Adipose tissue (tissue), 3 donors: ENCODE measurements around the gene SLC7A1. TPM values are rescaled to one million over a fixed set of nuclear protein-coding genes. Genes with fewer than 3 reads are reported as not detected.

Experiments used
- H3K27ac ChIP-seq: one replicate; pipeline ENCODE4 v1.5.1; 2013; ENCODE audit warnings: low read depth, low read length
- WGBS, 3 donors: extraction: QIAGEN DNeasy Blood & Tissue Kit; methylation state at CpG; one replicate each; pipeline ENCODE4 v1.1.7; 2013; 5-methylcytosine and 5-hydroxymethylcytosine counted together
- polyA plus RNA-seq, 3 donors: library from polyadenylated mRNA; stranded (reverse); fragments of 200-250 nt; gene quantifications; one replicate each; pipeline ENCODE4 v1.2.3, GENCODE V29; 2013
- donor health status: healthy with polysubstance abuse.
- donor health status: Bipolar disorder and iron deficiency.
- donor health status: healthy.

Gene SLC7A1
- polyA plus RNA-seq, 3 donors, result 4.4 to 14.4 (median 10.8) TPM

DNA sequence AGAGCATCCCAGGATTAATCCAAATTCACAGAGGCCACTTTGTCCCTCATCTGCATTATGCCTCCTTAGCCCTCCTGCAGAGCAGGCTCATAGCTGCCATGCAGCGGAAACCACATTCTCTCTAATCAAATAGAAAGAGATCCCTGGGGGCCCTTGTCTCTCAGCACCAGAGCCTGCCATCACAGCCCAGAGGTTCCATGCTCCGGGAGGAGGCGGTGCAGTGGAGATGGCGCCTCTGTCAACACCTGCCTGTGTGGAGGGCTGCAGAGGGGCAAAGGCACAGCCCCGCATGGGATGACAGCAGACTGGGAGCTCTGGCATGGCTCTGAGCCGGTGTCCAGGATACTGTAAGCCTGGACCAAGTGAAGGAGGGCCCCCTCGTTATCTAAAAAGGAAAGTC, 111.3 kb downstream of the SLC7A1 start:
- no peak overlapping the region for H3K27ac ChIP-seq
- WGBS, 3 donors, result 80 to 90% (median 83%) methylated on average over 7 of the region's 7 CpGs

DNA sequence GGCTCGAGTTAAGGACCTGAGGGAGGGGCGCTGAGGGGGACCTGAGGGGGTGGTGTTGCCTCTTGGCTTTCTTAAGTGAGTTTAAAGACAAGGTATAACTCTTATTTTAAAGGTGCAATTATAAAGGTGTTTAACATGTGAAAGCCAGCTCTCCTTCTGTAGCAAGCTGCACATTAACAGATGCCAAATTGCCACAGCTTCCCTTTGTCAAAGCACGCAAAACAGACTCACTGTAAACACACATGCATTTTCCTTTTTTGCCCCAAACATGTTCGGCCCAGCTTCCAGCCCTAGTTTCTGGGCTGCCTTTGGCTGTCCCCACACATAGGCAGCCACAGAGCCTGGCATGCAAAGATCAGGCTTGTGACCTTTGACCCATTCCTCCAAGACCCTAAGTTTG, 111.9 kb downstream of the SLC7A1 start:
- 81 to 95% (median 85%) methylated on average over 4 of the region's 4 CpGs for WGBS, 3 donors
- no peak overlapping the region for H3K27ac ChIP-seq

DNA sequence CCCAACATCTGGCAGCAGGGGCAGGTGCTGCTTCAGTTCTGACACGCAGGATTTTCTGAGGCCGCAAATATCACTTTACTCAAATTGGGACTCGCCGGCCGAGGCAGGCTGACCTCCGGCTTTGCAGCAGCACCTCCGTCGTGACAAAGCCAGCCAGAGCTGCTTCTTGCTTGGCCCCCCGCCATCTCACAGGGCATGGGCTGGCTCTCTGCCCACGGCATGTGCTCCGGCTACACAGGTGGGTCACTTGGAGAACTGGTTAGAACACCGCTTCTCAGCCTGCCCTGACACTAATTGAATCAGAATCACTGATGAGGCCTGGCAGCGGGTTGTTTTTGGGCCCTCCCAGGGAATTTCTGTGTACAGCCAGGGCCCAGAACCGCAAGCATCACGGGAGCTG, 112.3 kb downstream of the SLC7A1 start:
- H3K27ac ChIP-seq, result no peak overlapping the region
- 56 to 91% (median 88%) methylated on average over 15 of the region's 15 CpGs for WGBS, 3 donors

DNA sequence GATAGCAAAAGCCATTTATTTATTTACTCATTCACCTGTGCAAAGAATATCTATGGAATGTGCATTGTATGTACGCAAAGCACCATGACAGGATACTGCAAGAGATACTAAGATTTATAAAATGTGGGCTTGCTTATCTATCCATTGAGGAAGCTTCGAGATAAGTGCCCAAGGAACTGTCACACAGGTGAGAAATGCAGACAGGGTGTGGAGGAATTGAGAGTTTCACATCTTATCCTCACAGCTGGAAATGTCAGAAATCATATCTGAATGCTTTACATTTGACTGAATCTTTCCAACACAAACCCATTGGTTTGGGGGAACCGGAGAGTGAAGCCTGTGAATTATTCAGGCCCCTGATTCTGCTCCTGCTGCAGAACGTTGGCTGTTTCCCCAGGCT, 113.0 kb downstream of the SLC7A1 start:
- 74 to 78% (median 74%) methylated on average over 4 of the region's 4 CpGs for WGBS, 3 donors

DNA sequence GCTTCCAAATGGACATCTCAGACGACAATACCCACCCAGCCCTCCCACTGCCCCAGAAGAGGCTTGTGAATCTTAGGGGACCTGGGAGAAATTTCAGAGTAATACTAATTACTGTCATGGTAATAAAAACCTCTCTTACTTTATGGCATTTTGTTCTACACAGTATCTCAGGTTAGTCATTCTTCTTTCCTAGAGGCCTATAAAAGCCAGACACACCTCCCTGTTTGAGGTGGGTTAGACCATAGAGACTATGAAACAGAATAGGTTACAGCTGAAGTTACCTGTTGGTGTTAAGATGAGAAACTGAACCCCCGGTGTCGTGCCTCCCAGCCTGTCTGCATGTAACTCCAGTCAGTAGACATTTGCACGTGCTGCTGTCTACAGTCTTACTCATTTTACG, 113.9 kb downstream of the SLC7A1 start:
- no peak overlapping the region for H3K27ac ChIP-seq
- 93 to 96% (median 94%) methylated on average over 5 of the region's 5 CpGs for WGBS, 3 donors

More for the DNA sequence above, 113.0 kb downstream of the SLC7A1 start:
- no peak overlapping the region for H3K27ac ChIP-seq

DNA sequence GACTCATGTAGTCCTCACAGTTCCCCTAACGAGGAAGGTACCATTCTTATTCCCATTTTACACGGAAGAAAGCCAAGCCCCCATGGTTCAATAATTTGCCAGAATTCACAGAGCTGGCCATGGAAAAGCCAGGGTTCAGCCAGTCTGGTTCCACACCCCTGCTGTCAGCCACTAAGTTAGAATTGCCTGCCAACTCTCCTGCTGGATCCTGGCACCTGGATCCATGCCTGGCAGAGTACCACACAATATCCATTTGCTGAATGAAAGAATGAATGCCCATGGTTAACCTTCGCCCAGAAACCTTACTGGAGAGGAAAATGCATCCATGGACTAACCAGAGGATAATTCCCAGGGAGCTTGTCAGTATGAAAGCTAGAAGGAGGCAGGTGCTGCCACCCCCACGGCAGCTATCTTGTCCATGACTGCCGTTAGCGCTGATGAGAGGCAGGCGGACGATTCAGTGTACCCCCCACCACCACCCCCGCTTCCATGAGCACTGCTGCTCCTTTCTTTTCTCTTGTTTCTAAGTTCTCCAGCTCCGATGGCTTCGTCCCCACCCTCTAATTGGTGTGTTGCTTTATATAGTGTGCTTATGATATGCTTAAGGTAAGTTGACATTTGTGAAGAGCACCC, 114.5 kb downstream of the SLC7A1 start:
- WGBS, 3 donors, result 81 to 88% (median 85%) methylated on average over 11 of the region's 11 CpGs
- no peak overlapping the region for H3K27ac ChIP-seq

DNA sequence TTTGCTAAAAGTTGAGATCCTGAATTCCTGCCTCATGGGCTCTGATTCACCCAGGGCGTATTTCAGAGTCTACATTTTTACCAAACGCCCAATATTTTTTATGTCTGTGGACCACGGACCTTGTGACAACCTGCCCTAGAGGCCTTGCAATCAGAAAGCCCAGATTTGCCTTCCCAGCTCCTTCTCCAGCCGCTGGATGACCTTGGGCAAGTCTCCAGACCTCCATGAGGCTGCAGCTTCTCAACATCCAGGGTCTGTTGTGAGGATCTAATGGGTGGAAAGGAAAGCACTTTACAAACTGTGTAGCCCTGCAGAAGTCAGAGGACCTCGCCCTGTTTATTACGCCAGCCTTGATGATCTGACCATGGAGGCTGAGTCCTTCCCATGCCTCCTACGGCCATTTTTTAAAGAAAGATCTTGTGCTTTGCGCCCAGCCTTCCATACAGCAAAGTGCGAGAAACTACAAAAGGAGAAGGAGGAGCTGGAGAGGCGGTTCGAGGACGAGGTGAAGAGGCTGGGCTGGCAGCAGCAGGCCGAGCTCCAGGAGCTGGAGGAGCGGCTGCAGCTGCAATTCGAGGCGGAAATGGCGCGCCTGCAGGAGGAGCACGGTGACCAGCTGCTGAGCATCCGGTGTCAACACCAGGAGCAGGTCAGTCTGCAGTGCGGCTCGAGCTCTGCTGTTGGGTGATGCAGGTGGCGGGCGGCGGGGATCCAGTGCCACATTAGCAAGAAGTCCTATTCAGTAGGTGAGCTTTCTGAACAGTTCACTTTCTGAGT, 115.6 kb downstream of the SLC7A1 start:
- WGBS, 3 donors, result 78 to 85% (median 81%) methylated on average over 25 of the region's 25 CpGs
- H3K27ac ChIP-seq, result no peak overlapping the region

DNA sequence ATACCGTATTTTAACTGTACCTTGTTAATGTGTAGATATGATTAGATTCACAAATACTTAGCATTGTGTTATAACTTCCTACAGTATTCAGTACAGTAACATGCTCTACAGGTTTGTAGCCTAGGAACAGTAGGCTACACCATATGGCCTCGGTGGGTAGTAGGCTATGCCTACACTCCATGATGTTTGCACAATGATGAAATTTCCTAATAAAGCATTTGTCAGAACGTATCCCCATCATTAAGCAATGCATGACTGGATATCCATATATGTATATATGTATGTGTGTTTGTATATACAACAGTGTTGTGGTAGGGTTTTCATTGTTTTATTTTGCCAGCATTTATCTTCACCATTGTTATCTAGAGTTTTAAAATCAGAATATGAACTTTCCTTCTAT, 119.4 kb downstream of the SLC7A1 start:
- H3K27ac ChIP-seq, result no peak overlapping the region
- 71 to 83% (median 76%) methylated on average over 3 of the region's 3 CpGs for WGBS, 3 donors

DNA sequence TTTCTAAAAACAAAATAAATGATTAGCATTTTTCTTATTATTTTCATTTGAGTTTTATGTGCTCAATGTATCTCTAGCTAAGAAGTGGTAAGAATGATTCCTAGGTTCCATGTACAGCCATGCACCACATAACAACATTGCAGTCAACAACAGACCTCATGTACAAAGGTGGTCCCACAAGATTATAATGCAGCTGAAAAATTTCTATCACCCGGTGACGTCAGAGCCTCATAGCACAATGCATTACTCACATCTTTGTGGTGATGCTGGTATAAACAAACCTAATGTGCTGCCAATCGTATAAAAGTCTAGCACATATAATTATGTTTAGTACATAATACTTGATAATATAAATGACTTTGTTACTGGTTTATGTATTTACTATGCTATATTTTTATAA, 120.5 kb downstream of the SLC7A1 start:
- no peak overlapping the region for H3K27ac ChIP-seq
- WGBS, 3 donors, result 86 to 91% (median 86%) methylated on average over 3 of the region's 3 CpGs

DNA sequence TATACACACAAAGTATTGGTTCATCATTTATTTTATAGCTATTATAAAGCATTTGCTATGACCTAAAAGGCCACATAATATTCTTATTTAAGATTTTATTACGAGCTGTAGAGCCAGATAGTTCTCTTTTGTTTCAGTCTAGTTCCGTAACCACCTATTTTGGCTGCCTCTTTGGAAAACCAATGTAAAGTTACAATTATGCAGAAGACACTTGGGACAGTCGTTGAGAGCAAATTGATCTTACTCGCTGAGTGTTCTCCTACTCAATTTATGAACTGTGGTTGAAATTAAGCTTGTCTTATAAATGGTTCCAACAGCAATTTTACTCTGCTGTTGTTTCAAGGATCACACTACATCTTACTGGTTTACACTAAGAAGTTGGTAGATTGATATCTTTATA, 122.3 kb downstream of the SLC7A1 start:
- 75 to 83% (median 76%) methylated on average over 4 of the region's 4 CpGs for WGBS, 3 donors
- no peak overlapping the region for H3K27ac ChIP-seq

DNA sequence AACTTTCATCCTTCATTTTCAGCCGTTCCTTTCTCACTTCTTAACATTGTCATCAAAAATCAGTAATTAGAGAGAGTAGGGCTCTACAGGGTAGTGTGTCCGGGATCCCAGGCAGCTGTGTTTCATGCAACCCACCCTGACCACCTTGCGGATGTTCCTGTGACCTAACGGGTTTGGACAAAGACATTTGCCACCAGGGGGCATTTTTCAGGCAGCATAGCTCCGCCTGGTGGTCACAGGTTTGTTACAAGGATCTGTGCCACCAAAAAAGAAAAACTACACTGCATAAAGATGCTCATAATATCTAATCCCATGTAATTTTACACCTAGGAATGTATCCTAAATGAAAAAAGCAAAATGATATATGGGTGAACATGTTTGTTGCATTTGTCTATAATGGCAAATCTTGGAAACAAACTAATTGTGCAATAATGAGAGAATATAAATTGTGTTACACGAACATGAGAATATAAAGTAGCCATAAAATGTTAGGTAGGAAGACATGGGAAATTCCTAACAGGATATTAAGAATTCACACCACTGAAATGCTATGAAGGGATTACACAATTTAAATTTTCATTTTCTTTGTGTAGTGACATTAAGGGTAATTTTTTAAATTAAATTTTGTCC, 123.0 kb downstream of the SLC7A1 start:
- no peak overlapping the region for H3K27ac ChIP-seq
- WGBS, 3 donors, result 40 to 44% (median 41%) methylated on average over 6 of the region's 6 CpGs

DNA sequence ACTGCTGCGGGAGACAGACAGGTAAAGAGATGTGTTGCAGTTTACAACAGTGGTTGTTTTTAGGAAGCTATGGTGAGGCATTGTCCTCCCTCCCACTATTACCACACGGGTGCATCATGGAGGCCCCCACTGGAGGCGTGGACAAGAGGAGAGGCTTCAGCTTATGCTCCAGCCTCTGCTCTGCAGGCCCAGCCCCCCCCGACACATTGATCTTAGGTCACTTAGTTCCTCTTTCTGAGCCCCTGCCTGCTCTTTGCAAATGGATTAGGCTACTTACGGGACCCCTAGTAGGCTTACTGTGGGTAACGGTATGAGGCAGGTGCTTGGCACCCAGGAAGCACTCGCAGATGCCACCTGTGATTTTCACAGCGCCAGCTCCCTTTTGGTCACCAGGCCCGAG, 123.9 kb downstream of the SLC7A1 start:
- WGBS, 3 donors, result 75 to 76% (median 75%) methylated on average over 9 of the region's 9 CpGs
- no peak overlapping the region for H3K27ac ChIP-seq

DNA sequence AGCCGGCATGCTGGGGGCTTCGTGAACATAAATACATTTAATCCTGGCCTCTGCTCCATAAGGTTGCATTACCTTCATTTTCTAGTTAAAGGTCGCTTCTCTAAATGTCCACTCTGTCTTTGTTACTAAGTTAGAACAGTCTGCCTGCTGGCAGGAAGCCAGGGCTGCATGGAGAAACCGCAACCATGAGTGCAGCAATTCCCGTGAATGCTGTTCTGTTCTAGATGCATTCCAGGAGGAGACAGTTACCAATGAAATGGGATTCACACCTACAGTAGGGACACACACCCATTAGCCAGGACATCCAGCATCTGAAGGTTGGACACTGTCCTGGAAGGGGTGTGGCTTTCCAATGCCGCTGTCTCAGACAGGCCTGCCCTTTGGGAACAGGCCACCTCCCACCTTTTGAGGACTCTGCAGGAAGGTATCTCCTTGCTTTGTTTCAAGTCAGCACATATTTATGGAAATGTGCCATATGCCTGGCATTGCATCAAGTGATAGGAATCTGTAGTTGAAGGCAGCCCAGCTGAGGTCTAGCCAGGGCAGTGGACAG, 129.7 kb downstream of the SLC7A1 start:
- 42 to 56% (median 50%) methylated on average over 6 of the region's 6 CpGs for WGBS, 3 donors
- no peak overlapping the region for H3K27ac ChIP-seq

DNA sequence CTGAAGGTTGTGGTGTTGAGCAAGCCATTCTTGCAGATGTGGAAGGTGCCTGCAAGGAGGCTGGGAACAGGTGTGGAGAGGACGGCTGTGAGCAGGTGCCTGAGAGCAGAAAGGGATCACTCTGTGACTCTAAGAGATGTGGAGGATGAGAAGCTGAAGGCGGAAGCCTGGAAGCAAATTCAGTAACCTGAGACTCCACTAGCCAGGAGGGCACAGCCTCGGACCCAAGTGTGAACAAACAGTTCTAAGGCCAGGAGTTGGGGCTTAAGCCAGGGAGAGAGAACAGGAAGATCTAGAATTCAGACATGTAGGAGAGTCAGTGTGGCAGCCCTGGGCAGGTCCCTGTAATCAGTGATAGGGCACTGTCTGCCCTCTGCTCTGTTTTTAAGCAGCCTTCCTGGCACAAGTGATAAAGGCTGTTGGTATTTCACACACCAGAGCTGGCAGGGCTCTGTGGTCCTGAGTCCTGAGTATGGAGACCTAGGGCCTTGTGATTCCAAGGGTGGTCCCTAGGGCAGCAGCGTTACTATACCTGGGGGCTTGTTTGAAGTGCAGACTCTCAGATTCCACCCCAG, 131.3 kb downstream of the SLC7A1 start:
- H3K27ac ChIP-seq, result no peak overlapping the region
- WGBS, 3 donors, result 71 to 92% (median 89%) methylated on average over 4 of the region's 4 CpGs

DNA sequence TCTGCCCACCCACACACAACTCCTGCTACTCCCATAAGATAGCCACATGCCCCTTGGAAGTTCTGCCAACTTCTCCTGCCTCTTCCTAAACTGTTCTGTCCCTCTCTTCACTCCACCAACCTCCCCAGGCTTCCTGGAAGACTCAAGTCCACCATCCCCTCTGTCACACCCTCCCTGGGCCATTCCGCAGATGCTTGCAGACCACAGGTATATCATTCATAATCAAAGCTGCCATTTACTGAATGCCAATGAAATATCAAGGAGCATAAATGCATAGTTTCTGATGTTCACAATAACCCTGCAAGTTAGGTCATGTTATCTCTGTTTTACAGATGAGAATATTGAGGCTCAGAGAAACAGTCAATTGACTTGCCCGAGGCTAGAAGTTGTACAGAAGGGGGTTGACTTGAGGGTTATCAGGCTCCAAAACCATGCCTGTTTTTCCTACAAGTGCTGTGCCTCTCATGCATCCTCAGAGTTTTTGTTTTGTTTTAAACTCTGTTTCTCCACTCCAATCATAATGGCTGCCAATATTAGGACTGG, 135.6 kb downstream of the SLC7A1 start:
- H3K27ac ChIP-seq, result no peak overlapping the region
- WGBS, 3 donors, result 86 to 94% (median 93%) methylated on average over 2 of the region's 2 CpGs
